GM12801 (cell line): ENCODE results near the gene TRAPPC12.

Source experiments
- CTCF ChIP-seq: IDR thresholded peaks from one replicate; pipeline ENCODE4 v1.5.1; 2011; ENCODE audit warnings: control low read depth; ENCODE audit not compliant: insufficient read length; ENCODE audit errors: extremely low read depth

TRAPPC12 gene

DNA sequence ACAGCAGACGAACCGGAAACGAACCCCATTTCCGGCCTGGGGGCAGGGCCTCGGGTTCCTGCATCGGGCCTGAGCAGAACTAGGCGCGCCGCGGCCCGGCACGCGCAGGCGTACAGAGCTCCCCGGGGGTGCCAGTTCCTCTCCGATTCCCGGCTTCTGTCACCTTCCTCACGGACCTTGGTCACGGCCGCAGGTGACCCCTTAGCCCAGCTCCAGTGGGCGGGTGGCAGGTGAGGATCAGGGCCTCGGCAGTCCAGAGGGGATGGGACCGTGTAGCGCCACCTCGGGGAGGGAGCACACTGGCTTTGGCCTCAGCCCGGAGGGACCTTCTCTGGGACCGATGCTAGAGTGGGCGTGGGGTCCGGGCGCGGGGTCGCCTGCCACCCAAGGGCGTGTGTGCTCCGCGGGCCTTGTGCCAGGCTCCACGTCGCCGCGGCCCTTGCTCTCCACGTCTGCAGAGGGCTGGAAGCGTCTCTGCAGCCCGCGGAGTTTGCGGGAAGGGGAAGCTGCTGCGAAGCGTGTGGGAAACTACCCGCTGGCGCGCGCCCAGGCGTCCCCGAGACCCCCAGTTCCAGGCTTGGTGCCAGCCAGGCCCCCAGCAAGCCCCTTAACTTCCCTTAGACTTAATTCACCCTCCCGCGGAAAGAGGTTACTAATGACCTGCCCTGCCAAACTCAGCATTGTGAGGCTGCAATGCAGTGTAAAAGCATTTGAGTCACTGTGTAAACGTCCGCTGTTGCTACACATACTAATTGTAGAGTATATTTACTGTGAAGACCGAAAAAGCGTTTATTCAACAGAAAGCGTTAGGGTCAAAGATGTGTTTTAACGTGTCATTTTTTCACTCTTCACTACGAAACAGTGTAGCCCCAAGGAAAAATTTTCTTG, at the start of gene TRAPPC12:
TSS of gene TRAPPC12 (plus strand) at position 48 of the 888 bp plus-strand sequence. CDS start 7,930 bp downstream, outside the sequence.
- no peak for TF ChIP-seq CTCF

GRCh38 chr2:3332133-3332532, 47.4 kb upstream of the TRAPPC12 start:
- TF ChIP-seq CTCF: no peak

DNA sequence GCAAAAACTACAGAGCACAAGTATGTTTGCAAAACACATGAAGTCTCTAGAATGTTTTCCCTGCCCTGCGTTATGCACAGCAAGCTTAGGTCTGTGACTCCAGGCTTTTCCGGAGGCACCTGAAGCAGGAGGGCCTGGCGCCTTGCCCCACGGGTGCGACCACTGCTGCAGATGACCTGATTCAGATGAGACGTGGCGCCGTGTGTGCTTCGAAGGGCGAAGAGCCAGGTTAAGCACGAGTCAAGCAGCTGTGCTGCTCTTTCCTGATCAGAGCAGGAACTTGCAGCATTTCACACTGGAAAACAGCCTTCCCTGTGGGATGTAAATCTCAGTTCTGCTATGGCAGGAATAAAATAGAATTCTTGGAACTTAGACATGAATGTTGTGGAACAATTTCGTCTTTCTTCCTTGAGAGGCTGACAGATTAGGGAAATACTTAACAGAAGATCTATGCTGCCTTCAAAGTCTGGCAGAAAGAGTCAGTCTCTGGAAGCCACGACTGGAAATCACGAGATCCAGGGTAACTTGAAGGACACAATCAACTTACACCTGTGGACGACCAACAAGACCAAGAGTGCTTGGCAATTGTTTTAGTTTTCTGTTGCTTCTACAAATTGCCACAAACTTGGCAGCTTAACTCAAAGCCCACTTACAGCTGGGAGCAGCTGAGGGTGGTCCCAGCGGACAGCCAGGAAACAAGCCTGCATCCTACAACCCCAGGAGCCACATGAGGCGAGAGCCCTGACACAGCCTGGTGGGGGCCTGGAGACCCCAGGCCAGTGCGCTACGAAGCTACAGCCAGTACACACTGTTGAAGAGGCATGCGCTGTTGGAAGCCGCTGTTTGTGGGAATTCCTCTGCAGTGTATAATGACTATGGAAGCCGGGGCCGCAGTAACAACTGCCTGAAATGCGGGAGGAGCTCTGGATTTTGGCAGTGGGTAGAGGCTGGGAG, 44.8 kb upstream of the TRAPPC12 start:
- TF ChIP-seq CTCF: no peak

- no peak for TF ChIP-seq CTCF
Observed at GRCh38 chr2:3336844-3337243, 42.6 kb upstream of the TRAPPC12 start.

GRCh38 chr2:3338340-3338739, 41.2 kb upstream of the TRAPPC12 start:
- TF ChIP-seq CTCF: no peak

DNA sequence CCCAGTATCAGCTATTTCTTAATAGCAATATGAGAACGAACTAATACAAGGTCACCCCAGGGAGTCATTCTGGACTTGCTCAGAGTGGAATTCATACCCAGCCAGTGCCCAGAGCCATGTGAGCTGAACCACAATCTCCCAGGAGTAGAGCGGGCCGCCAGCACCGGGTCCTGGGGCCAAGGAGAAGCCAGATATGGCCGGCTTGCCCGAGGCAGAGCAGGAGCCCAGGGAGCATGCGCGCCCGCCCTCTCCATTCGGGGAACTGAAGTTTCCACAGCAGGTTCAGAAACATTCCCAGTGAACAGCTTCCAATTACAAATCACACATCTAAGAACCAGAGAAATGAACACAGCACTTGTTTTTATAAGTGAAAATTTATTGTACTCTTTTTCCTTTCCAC, 39.4 kb upstream of the TRAPPC12 start:
- no peak for TF ChIP-seq CTCF

GRCh38 chr2:3341336-3341735, 38.2 kb upstream of the TRAPPC12 start:
- TF ChIP-seq CTCF: no peak
